ENCODE data around the gene CYP2C9.
"Not testable (repeated sequence)": the region's sequence is repeated elsewhere in the genome, so short reads cannot be mapped to it uniquely, and the experiment has no call there.

Gene CYP2C9

GRCh38 chr10:94938383-94938782 lies at the start of gene CYP2C9:
CYP2C9 (plus strand) TSS chr10:94938658; CDS start chr10:94938683, 25 bp downstream.
- no peak within 1 kb of the TSS for H3K4me3 ChIP-seq (ENCODE audit: low read length)
- no peak for TF ChIP-seq CTCF (conservative IDR thresholded peaks at IDR 0.05; ENCODE audit: low read depth, low read length)
- no peak for DNase-seq (ENCODE audit: low read depth)

GRCh38 chr10:94889123-94889522 lies 49.3 kb upstream of the CYP2C9 start:
- no peak for TF ChIP-seq CTCF (conservative IDR thresholded peaks at IDR 0.05; ENCODE audit: low read depth, low read length)
- DNase-seq (ENCODE audit: low read depth) = no peak
- no peak overlapping the region for H3K4me3 ChIP-seq (ENCODE audit: low read length)

- H3K4me3 ChIP-seq (ENCODE audit: low read length) = no peak overlapping the region
- DNase-seq (ENCODE audit: low read depth) = no peak
- TF ChIP-seq CTCF (conservative IDR thresholded peaks at IDR 0.05; ENCODE audit: low read depth, low read length) = no peak
Observed at GRCh38 chr10:94890264-94891022, 48.0 kb upstream of the CYP2C9 start.

- DNase-seq (ENCODE audit: low read depth) = not testable (repeated sequence)
Observed at GRCh38 chr10:94898414-94898813, 40.0 kb upstream of the CYP2C9 start.

GRCh38 chr10:94902080-94902479 lies 36.4 kb upstream of the CYP2C9 start:
- H3K4me3 ChIP-seq (ENCODE audit: low read length) = no peak overlapping the region
- no peak for DNase-seq (ENCODE audit: low read depth)
- TF ChIP-seq CTCF (conservative IDR thresholded peaks at IDR 0.05; ENCODE audit: low read depth, low read length) = no peak

More at GRCh38 chr10:94898414-94898813, 40.0 kb upstream of the CYP2C9 start:
- not testable (repeated sequence) for H3K4me3 ChIP-seq (ENCODE audit: low read length)

GRCh38 chr10:94902570-94902969 lies 35.9 kb upstream of the CYP2C9 start:
- no peak for DNase-seq (ENCODE audit: low read depth)
- no peak for TF ChIP-seq CTCF (conservative IDR thresholded peaks at IDR 0.05; ENCODE audit: low read depth, low read length)
- no peak overlapping the region for H3K4me3 ChIP-seq (ENCODE audit: low read length)

- DNase-seq (ENCODE audit: low read depth); H3K4me3 ChIP-seq (ENCODE audit: low read length): not testable (repeated sequence)
Observed at GRCh38 chr10:94904506-94905148, 33.8 kb upstream of the CYP2C9 start.

GRCh38 chr10:94916423-94916822 lies 22.0 kb upstream of the CYP2C9 start:
- no peak for DNase-seq (ENCODE audit: low read depth)
- TF ChIP-seq CTCF (conservative IDR thresholded peaks at IDR 0.05; ENCODE audit: low read depth, low read length) = no peak
- no peak overlapping the region for H3K4me3 ChIP-seq (ENCODE audit: low read length)

Data from retinal pigment epithelial cell (primary cell).